GM18868 (cell line): Measurements from ENCODE around the gene CCSER1.
"Not testable (repeated sequence)": the region's sequence is repeated elsewhere in the genome, so short reads cannot be mapped to it uniquely, and the experiment has no call there.

Source experiments
- ATAC-seq: cut with Tn5 transposase; IDR thresholded peaks from one replicate; pipeline ENCODE4 v1.9.1; 2021; ENCODE audit warnings: mild to moderate bottlenecking, moderate library complexity; ENCODE audit not compliant: unreplicated experiment

The CCSER1 gene

DNA sequence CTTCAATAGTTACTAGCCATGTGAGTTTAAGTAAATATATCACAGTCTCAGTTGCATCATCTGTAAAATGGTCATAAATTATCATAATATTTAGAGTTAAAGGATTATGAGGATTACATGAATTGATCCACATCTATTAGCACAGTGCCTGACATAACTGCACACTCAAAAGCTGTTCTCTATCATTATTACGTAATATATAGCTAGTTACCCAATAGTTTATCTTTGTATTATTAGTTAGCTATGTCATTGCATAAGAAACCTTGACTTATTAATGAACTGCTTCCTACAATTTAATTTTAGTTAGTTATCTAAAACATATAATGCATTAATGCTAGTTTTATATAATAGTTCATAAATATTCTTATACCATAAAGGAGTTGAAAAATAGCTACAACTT, 1099.7 kb downstream of the CCSER1 start:
- ATAC-seq = no peak

DNA sequence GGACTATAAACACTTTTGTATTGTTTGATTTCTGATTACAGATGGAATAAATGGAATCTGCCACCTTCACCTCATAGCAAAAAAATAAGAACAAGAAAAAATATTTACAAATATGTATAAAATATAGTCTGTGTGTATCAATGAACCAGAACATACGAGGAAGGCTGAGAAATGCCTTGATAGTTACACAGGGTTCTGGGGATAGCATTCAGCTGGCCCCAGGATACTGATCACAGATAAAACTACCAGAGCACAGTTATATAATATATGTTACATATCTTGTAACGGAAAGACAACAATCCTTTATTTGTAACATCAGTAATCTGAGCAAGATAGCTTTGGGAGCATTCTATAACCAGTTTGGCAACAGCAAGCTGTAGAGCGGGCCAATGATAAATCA, 1101.5 kb downstream of the CCSER1 start:
- no peak for ATAC-seq

DNA sequence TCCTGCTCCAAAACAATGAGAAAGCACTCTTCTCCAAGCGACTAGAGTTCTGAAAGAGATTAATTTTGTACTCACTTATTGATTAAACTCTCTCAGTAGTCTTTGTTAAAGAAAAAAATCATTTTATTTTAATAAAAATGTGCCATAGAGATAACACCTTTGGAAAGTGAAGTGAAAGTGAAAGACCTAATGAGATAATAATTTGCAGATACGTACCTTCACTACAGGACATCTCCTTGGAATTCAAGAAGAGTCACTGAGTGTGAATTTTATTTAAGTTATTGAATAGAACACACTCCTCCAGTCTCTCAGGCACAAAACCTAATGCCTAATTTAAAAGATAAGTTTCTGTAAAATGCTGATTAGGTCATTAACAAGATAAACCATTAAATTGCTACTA, 1106.0 kb downstream of the CCSER1 start:
- ATAC-seq = no peak

DNA sequence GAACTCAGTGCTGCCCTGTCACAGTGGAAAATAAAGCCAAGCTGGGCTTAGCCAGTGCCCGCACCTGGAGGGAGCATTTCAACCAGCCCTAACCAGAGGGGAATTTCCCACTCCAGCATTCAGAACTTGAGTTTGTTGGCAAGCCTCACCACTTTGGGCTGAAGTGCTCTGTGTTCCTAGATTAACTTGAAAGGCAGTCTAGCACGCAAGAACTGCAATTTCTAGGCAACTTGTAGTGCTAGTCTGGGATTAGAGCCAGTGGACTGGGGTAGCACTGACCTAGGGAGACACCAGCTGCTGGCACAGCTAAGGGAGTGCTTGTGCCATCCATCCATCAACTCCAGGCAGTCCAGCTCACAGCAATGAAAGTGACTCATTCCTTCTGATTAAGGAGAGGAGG, 1115.9 kb downstream of the CCSER1 start:
- no peak for ATAC-seq

DNA sequence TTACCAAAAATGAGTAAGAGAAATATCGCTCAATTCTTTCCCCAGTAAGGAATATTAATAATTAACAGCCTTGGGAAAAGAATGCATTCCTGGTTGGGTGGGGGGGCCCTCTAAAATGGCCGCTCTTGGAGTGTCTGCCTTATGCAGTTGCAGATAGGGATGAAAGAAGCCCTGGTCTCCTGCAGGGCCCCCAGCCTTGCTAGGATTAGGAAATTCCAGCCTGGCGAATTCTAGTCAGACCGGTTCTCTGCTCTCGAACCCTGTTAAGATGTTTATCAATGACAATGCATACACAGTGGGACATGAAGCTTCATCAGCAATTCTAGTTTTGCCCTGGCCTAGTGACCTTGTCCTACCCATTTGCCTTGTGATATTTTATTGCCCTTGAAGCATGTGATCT, 1128.8 kb downstream of the CCSER1 start:
- ATAC-seq = no peak

DNA sequence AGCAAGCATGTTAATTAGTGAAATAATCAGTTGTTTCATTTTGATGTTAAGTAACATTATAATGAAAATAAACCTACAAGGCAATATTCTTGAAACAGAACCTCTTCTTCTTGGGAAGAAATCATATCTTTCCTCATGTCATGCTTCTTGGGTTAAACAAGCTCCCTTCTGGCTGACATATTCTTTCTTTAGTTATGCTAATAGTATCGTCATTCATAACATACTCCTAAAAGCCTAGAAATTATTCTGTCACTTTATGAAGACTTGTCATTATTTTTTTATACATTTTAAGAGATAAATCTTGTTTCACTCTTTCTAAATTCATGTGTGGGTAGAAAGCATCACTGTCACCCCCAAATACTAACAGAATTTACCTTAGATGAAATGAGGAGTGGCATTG, 1129.6 kb downstream of the CCSER1 start:
- no peak for ATAC-seq

DNA sequence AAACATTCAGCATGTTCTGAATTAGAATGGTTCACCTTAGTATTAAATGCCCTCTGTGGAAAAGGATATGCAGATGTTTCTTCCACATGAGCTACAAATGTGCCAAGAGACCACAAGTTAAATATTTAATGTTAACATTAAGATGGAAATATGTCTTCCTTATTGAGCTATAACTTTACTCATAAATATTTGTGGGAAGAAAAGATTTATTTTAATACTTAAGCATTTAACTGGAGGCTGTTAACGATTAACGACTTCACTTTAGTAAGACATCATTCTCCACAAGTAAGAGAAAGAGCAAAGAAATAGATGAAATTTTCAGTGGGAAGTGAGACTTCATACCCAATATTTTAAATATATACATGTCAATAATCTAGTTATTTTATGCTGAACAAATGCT, 1130.5 kb downstream of the CCSER1 start:
- ATAC-seq = no peak

DNA sequence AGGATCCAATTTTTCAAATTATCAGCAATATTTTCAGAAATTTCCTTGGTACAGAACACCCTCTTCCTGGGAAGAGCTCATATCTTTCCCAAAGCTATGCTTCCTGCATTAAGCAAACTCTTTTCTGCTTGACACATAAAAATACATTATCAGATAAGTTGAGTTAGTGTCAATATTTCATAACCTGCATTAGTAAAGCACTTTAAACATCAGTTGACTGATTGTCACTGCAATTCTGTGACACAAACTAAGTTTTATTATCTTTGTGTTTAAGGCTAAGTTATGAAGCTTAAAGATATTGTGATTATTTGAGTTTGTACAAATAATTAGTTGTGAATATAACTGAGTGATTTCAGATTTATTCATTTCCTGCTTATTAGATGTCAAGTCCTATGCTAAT, 1131.1 kb downstream of the CCSER1 start:
- no peak for ATAC-seq

DNA sequence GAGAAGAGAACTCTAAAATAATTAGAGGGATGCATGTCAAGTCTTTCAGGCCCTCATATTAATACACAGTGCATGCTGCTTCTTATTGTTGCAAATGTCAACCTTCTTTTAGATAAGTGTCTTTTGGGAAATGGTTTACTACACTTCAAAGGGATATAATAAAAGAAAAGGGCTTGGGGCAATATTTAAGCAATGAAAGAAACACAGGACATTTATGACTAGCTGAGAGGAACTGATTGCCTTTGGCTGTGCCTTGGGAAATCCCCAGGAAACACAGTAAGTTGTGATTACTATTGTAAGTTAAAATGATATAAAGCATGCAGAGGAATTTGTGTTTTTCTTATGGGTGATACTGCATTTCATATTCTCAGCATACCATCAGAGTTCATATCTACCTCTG, 1140.3 kb downstream of the CCSER1 start:
- ATAC-seq = no peak

DNA sequence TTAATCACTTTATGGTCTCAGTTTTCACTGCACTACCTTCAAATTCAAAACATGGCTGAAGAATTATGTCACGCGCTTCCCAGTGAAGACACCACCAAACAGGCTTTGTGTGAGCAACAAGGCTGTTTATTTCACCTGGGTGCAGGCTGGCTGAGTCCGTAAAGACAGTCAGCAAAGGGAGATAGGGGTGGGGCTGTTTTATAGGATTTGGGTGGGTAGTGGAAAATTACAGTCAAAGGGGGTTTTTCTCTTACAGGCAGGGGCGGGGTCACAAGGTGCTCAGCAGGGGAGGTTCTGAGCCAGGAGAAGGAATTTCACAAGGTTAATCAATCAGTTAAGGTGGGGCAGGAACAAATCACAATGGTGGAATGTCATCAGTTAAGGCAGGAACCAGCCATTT, 1141.3 kb downstream of the CCSER1 start:
- not testable (repeated sequence) for ATAC-seq

DNA sequence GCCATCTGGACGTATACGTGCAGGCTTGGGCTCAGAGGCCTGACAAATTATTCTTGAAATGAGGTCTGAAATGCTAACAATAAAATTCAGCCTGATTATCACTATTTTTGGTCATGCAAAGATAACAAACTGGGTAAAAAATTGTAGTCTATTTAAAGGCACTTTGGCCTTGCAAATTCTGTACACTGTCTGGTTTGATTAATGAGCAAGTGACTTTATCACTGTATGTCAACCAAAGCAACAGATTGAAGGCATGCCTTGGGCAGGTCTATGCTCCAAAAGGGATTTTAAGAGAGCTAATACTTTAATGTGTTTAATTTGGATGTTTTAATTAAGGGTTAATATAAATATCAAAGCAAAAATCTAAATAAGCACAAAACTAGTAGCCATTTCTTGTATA, 1141.7 kb downstream of the CCSER1 start:
- no peak for ATAC-seq

DNA sequence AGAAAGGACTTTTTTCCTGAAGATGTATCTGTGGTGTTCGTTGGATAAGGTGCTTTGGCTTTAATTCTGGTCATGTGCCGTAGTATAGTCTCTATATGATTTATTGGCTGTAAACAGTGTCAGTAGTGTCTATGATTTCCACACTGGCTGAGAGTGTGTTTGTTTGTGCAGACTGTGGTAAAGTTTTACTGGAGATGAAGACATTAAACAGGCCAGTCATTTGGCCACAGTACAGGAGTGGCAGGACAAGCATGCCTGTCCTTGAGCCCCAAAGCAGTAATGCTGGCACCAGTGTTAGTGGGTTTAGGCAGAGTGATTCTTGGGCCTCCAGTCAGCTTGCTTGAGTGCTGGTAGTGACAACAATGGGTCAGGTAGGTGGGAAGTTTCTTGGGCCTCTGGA, 1152.7 kb downstream of the CCSER1 start:
- ATAC-seq = no peak

DNA sequence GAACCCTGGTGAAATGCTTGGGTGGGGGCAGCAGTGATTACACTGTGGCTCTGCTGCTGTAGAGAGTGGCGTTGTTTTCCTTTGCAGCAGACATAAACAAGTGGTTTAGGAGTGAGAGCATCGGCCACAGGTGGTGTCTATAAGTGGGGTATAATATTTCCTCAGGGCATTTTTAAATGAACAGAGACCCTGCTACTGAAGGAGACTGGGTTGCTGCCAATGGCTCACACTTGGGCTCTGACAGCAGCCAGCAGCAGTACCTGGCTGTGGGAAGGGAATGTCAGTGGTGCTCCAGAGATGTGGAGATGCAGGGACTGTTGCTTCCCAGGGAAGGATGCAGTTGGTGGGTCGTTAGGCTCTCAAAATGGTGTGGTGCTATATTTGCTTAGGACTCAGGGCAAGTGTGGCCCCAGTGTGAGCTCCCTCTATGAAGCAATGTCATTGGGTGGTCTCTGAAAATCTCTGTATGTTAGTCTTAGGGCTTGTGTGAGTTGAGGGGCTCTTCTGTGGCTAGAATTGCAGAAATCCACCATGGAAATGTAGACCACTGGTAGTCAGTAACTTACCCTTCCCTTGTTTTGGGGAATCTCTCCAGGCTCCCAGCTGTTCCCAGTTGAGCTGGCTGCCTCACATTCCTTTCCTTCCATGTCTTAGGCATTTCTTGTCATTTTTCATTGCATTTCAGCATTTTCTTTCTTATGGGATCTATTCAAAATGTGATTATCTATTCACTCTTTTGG, 1153.5 kb downstream of the CCSER1 start:
- ATAC-seq = no peak

DNA sequence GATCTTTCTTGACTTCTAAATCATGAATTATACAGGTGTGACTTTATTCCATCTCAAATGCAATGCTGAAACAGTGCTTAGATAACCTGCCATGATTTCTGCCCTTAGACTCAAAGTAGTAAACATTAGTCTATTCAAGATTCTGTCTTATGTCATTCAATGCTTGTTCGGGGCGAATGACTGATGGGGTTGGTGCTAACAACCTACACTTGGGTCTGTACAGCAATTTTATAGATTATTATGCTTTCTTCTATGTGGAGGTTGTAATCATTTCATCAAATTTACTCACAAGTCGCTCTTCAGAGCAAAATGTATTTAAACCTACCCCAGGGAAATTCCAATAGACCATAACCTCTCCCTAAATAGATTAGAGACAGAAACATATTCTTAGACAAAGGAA, 1155.0 kb downstream of the CCSER1 start:
- ATAC-seq = no peak

DNA sequence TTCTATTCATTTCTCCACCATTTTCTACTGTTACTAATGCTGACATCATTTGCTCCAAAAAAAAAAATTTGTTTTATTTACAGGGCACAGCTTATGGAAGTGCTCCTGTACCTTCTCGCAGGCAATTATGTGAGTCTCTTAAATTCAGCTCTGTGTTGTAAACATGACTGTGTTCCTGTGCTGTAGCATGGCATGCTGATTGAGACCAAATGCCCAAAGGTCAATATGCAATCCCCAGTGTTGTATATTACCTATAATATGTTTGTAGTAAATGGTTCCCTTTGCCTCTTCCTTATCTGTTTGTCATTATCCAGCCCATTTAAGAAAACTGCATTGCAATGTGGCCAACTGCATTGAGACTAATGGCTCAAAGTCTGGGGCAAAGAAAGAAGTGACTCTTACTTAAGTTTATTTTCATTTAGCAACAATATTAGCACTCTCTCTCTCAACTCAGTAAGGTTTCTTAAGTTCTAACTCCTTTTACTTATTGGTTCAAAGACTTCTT, 1156.6 kb downstream of the CCSER1 start:
- no peak for ATAC-seq

DNA sequence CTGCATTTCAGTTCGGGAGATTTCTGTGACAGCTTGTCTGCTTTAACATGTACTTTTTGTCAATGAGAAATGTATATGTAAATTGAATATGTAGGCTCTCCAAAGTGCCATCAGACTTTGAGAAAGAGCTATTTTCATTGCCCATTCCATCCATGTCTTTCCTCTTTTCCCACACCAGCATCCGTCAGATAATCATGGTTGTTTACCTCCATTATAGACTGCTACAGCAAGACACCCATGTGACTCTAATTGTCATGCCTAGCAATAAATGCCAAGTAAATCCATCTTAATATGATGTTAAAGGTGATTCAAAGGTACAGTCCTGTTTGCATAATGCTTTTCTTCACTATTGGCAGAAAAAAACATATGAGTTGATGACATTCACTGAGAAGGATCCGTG, 1157.3 kb downstream of the CCSER1 start:
- no peak for ATAC-seq

DNA sequence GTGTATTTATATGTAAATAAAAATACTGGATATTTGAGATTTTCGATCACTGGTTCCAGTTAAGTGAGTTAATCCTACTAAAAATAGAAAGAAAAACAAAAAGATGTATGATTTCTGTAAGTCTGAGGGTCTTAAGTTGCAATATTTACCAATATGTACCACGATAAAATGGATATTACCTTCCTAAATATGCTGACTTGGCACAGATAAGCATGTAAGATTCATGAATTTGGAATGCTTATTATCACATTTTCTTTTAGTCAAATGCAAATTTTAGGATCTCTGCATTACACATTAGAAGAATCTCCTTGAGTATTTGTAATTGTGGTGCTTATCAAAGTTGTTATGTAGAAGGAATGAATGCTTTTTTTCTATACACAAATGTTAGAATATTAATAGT, 1158.3 kb downstream of the CCSER1 start:
- no peak for ATAC-seq

DNA sequence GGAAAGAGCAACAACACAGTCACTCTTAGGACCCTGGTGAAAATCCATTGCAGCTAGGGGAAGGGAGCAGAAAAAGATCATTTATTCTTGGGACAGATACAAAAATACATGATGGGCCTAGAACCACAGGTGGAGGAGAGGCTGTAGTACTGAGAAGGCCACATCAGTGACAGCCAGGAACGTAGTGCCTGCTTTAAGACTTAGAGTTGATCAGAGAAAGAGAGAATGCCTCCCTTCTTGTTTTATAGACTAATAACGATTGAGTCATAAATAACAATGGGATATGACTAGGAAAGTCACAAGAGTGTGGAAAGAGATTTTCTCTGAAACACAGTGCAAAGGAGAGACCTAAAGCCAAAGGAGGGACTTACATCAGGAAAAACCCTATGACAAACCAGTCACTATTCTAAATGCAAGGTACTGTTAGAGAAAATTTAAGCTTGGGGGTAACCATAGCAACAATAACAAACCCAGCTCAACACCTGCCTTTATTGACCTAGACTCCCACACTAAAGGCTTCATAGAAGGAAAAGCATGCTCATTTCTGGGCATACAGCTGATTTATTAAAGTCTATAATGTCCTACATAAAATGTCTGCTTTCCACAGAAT, 1161.6 kb downstream of the CCSER1 start:
- peak; percentile 43 for ATAC-seq

DNA sequence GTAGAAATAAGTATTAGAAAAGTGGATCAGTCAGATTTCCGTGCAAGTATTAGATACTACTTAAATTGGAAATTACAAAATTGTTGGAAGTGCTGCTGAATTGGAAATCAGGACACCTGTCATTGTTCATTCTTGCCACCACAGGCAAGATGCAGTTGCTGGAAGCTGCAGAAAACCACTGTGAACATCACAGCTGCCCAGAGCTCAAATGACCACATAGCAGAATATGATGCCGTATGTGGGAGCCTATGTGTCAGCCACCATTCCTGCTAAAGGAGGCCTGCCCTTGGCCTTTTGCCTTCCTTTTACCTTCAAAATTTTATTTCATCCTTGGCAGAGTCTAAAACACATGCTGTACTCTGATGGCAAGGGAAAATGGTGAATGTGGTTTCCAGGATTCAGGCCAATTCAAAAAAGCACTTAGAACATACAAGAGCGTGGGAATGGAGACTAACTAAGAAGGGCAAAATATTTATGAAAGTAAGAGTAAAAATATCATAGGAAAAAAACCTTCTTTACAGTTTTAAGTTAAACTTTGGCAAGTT, 1171.0 kb downstream of the CCSER1 start:
- no peak for ATAC-seq

DNA sequence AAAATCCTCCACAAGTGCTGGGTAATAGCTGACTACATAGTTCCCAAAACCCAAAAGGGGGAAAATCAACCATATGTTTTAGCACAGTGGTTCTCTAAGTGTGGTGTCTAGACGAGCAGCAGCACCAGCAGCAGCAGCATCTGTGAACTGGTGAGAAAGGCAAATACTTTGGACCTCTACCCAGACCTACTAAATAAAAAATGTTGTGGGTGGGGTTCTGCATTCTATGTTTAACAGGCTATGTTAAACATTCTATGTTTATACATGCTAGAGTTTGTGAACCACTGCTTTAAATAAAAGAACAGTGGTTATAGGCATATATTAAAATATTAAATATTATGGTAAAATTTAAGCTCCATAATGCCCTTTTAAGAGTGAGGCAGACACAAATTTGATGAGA, 1171.6 kb downstream of the CCSER1 start:
- no peak for ATAC-seq

DNA sequence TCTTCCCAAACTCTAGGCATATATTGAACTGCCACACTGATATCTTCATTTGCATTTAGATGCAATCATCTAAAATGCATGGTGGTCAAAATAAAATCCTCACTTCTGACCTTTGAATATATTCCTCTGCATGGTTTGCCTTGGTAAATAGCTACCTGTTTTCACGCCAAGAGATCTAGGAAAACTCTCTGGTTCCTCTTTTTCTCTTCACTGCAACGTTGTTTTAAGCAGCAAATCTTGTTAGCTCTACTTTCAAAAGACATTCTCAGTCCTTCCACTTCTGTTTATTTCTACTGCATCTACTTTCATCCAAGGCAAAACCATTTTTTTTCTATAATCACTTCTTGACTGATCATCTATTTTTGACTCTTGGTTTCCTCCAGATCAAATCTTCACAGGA, 1174.9 kb downstream of the CCSER1 start:
- no peak for ATAC-seq

DNA sequence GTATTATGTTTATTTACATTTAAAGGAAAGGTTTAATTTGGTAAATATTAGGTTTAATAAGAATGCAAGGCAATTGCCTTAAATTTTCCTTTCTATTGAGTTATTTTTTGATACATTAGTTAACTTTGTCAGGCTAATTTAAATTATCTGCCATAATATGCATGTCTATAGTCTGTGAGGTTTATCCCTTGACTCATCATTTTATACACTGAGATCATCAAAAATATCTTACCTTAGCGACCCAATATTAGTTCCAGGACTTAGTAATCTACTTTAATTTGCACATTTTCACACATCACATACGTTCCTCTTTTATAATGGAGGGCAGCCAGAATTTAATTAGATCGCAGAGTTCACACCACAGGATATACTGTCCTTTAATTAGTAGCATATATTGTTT, 1177.1 kb downstream of the CCSER1 start:
- no peak for ATAC-seq
